ENCODE measurements around the gene ZDHHC8.
A peak's percentile ranks its signal among the peaks of the same experiment; 100 is the strongest.
"Not testable (repeated sequence)": the region's sequence is repeated elsewhere in the genome, so short reads cannot be mapped to it uniquely, and the experiment has no call there.

Gene ZDHHC8

GRCh38 chr22:20145206-20145831, 13.7 kb downstream of the ZDHHC8 start:
- no peak for DNase-seq (ENCODE audit: low read depth)

- no peak for DNase-seq (ENCODE audit: low read depth)
Measured at GRCh38 chr22:20145832-20146223, 14.2 kb downstream of the ZDHHC8 start.

- no peak for DNase-seq (ENCODE audit: low read depth)
Measured at GRCh38 chr22:20146777-20147176, 15.2 kb downstream of the ZDHHC8 start.

- DNase-seq (ENCODE audit: low read depth) = no peak
Measured at GRCh38 chr22:20147237-20147988, 15.8 kb downstream of the ZDHHC8 start.

- no peak for DNase-seq (ENCODE audit: low read depth)
Measured at GRCh38 chr22:20148414-20148813, 16.8 kb downstream of the ZDHHC8 start.

- DNase-seq (ENCODE audit: low read depth) = no peak
Measured at GRCh38 chr22:20149257-20150250, 17.9 kb downstream of the ZDHHC8 start.

GRCh38 chr22:20150381-20151275, 19.0 kb downstream of the ZDHHC8 start, which contains the start of gene CCDC188:
CCDC188 (minus strand) TSS chr22:20151055; CDS start chr22:20150986, 69 bp downstream.
- DNase-seq (ENCODE audit: low read depth) = no peak

- DNase-seq (ENCODE audit: low read depth) = no peak
Measured at GRCh38 chr22:20151276-20151588, 19.6 kb downstream of the ZDHHC8 start.

GRCh38 chr22:20152464-20152890, 20.9 kb downstream of the ZDHHC8 start:
- DNase-seq (ENCODE audit: low read depth) = no peak

- DNase-seq (ENCODE audit: low read depth) = no peak
Measured at GRCh38 chr22:20153945-20154344, 22.3 kb downstream of the ZDHHC8 start.

GRCh38 chr22:20154602-20155187, 23.1 kb downstream of the ZDHHC8 start:
- no peak for DNase-seq (ENCODE audit: low read depth)

GRCh38 chr22:20155330-20156041, 23.9 kb downstream of the ZDHHC8 start:
- DNase-seq (ENCODE audit: low read depth) = no peak

GRCh38 chr22:20156042-20156389, 24.4 kb downstream of the ZDHHC8 start:
- no peak for DNase-seq (ENCODE audit: low read depth)

- DNase-seq (ENCODE audit: low read depth) = peak; percentile 87
Measured at GRCh38 chr22:20156611-20157429, 25.2 kb downstream of the ZDHHC8 start.

GRCh38 chr22:20157430-20158183, 26.0 kb downstream of the ZDHHC8 start:
- no peak for DNase-seq (ENCODE audit: low read depth)

- DNase-seq (ENCODE audit: low read depth) = no peak
Measured at GRCh38 chr22:20158391-20159036, 26.9 kb downstream of the ZDHHC8 start.

- DNase-seq (ENCODE audit: low read depth) = no peak
Measured at GRCh38 chr22:20159076-20159475, 27.5 kb downstream of the ZDHHC8 start.

- not testable (repeated sequence) for DNase-seq (ENCODE audit: low read depth)
Measured at GRCh38 chr22:20159531-20159930, 27.9 kb downstream of the ZDHHC8 start.

Measured in activated gamma-delta T cell treated with anti-CD3 and anti-CD28 coated beads, Interleukin-2, amount 50 U/mL, for 16 hours (primary cell).